Effector CD8-positive, alpha-beta T cell (primary cell): ENCODE data around the gene CHRNB4.
A peak's percentile ranks its signal among the peaks of the same experiment; 100 is the strongest.

ENCODE experiments used
- DNase-seq: peaks from one replicate; lab custom pipeline; 2025; lab: John Stamatoyannopoulos, UW

The CHRNB4 gene

GRCh38 chr15:78671626-78672211, 30.7 kb upstream of the CHRNB4 start:
- DNase-seq: no peak

GRCh38 chr15:78668987-78669386, 28.0 kb upstream of the CHRNB4 start:
- no peak for DNase-seq

- no peak for DNase-seq
Observed at GRCh38 chr15:78667578-78668236, 26.7 kb upstream of the CHRNB4 start.

GRCh38 chr15:78666010-78666409, 25.0 kb upstream of the CHRNB4 start:
- no peak for DNase-seq

GRCh38 chr15:78663703-78664102, 22.7 kb upstream of the CHRNB4 start:
- DNase-seq: no peak

- no peak for DNase-seq
Observed at GRCh38 chr15:78662028-78662427, 21.0 kb upstream of the CHRNB4 start.

GRCh38 chr15:78661001-78661400, 20.0 kb upstream of the CHRNB4 start:
- no peak for DNase-seq

- no peak for DNase-seq
Observed at GRCh38 chr15:78660584-78660983, 19.6 kb upstream of the CHRNB4 start.

- DNase-seq: no peak
Observed at GRCh38 chr15:78658823-78659222, 17.8 kb upstream of the CHRNB4 start.

GRCh38 chr15:78654272-78654671, 13.3 kb upstream of the CHRNB4 start:
- no peak for DNase-seq

- DNase-seq: no peak
Observed at GRCh38 chr15:78651930-78652615, 11.1 kb upstream of the CHRNB4 start.

GRCh38 chr15:78651007-78651406, 10.0 kb upstream of the CHRNB4 start:
- DNase-seq: no peak

GRCh38 chr15:78650022-78650421, 9.0 kb upstream of the CHRNB4 start:
- no peak for DNase-seq

- no peak for DNase-seq
Observed at GRCh38 chr15:78645009-78645408, 4.0 kb upstream of the CHRNB4 start.

GRCh38 chr15:78642331-78642730, 1.3 kb upstream of the CHRNB4 start:
- no peak for DNase-seq

- DNase-seq: no peak
Observed at GRCh38 chr15:78641749-78642275, 802 bp upstream of the CHRNB4 start.

GRCh38 chr15:78640527-78641101, 396 bp downstream of the CHRNB4 start:
- DNase-seq: no peak

- peak; percentile 12 for DNase-seq
Observed at GRCh38 chr15:78638658-78639314, 2.2 kb downstream of the CHRNB4 start.

- DNase-seq: no peak
Observed at GRCh38 chr15:78637776-78638435, 3.1 kb downstream of the CHRNB4 start.

- DNase-seq: no peak
Observed at GRCh38 chr15:78636378-78636859, 4.6 kb downstream of the CHRNB4 start.

GRCh38 chr15:78635346-78635745, 5.7 kb downstream of the CHRNB4 start:
- DNase-seq: no peak
